HL-60 (cell line): ENCODE results near the gene CAPG.

ENCODE experiments used
- GABPA ChIP-seq: IDR thresholded peaks from 2 replicates; pipeline ENCODE4 v1.6.1; 2012; ENCODE audit warnings: low read depth
- TF ChIP-seq, protein P1 (sequence below): IDR thresholded peaks from one replicate; pipeline ENCODE4 v1.5.1; 2011; ENCODE audit warnings: low read length, control low read depth, inconsistent platforms; ENCODE audit not compliant: insufficient read depth

DNA sequence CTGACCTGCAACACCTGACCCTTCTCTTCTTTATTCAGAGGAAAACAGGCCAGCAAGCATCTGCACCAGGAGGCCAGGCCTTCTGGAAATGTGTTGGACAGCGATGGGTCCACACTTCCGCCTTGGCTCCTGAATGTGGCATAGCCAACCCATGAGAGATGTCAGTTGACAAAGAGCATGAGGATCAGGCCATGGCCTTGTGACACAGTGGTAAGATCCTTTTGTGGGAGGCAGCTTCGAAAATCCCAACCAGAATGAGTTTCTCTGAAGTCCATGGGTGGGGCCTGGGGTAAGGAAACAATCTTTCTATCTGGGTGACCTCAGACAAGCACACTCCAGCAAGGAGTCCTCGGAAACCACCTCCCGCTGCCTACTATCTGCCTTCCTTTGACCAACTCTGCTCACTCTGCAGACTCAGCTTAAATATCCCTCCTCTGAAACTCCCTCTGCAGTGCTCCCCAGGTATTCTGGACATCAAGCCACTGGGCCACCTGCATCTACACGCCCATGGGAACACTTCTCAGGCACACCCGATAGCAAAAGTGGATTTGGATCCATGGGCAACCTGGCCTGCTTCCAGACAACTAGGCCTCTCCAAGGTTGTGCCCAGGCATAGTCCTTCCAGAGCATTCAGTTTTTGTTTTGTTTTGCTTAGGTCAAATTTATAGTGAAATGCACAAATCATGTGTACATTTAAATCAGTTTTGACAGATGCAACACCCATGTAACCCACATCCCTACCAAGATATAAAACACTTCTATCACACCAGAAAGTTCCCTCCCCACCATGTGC is 4.8 kb upstream of the CAPG start:
- TF ChIP-seq, protein P1, sequence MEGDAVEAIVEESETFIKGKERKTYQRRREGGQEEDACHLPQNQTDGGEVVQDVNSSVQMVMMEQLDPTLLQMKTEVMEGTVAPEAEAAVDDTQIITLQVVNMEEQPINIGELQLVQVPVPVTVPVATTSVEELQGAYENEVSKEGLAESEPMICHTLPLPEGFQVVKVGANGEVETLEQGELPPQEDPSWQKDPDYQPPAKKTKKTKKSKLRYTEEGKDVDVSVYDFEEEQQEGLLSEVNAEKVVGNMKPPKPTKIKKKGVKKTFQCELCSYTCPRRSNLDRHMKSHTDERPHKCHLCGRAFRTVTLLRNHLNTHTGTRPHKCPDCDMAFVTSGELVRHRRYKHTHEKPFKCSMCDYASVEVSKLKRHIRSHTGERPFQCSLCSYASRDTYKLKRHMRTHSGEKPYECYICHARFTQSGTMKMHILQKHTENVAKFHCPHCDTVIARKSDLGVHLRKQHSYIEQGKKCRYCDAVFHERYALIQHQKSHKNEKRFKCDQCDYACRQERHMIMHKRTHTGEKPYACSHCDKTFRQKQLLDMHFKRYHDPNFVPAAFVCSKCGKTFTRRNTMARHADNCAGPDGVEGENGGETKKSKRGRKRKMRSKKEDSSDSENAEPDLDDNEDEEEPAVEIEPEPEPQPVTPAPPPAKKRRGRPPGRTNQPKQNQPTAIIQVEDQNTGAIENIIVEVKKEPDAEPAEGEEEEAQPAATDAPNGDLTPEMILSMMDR: no peak
- no peak for TF ChIP-seq GABPA
